Right atrium auricular region (tissue), 2 donors: ENCODE measurements around the gene PGM1. TPM values are rescaled to one million over a fixed set of nuclear protein-coding genes. Genes with fewer than 3 reads are reported as not detected.

Source experiments
- DNase-seq: peaks from one replicate; pipeline ENCODE4 v3.0.0-alpha.2; 2019; ENCODE audit warnings: low spot score
- H3K27ac ChIP-seq, 2 donors: fragments of 200-600 bp; sonication (generic); 1 replicate in 1 of 2; 2 replicates in 1 of 2; pipeline ENCODE4 v1.5.1; 2016 to 2019
- H3K27me3 ChIP-seq, 2 donors: fragments of 200-600 bp; sonication (generic); one replicate each; pipeline versions ENCODE4 v1.5.1 to v1.6.0; 2017 to 2019
- H3K36me3 ChIP-seq: fragments of 200-600 bp; sonication (generic); one replicate; pipeline ENCODE4 v1.5.1; 2016
- H3K4me1 ChIP-seq, 2 donors: fragments of 200-600 bp; sonication (generic); one replicate each; pipeline versions ENCODE4 v1.5.1 to v1.6.0; 2017 to 2019
- H3K4me3 ChIP-seq, 2 donors: fragments of 200-600 bp; sonication (generic); 1 replicate in 1 of 2; 2 replicates in 1 of 2; pipeline ENCODE4 v1.5.1; 2017 to 2019; ENCODE audit warnings: mild to moderate bottlenecking in 1 of 2, moderate library complexity in 1 of 2
- H3K9me3 ChIP-seq, 2 donors: fragments of 200-600 bp; sonication (generic); one replicate each; pipeline ENCODE4 v1.5.1; 2019
- total RNA-seq, 2 donors: library from RNA; depleted of rRNA; stranded (reverse); fragments of >200 nt; gene quantifications; one replicate each; pipeline ENCODE4 v1.1.0, GENCODE V29; 2016
- TF ChIP-seq, protein P1 (sequence below), 2 donors: fragments of 200-600 bp; sonication (generic); IDR thresholded peaks; one replicate each; pipeline ENCODE4 v1.5.1; 2019; ENCODE audit warnings: antibody characterized with exemption in 2 of 2

The PGM1 gene
- total RNA-seq, 2 donors from 2014 or later, result 171 to 258 TPM

- Histone ChIP-seq H3K4me1 (no peaks in the 10 kb centered on the region), H3K4me3 (no peak overlapping the region), H3K27me3 (no peaks in the 10 kb centered on the region), H3K27ac (no peak overlapping the region), H3K9me3 (no peaks in the 10 kb centered on the region), H3K36me3 (no peaks in the 10 kb centered on the region)
- no peak for DNase-seq
- TF ChIP-seq, protein P1, sequence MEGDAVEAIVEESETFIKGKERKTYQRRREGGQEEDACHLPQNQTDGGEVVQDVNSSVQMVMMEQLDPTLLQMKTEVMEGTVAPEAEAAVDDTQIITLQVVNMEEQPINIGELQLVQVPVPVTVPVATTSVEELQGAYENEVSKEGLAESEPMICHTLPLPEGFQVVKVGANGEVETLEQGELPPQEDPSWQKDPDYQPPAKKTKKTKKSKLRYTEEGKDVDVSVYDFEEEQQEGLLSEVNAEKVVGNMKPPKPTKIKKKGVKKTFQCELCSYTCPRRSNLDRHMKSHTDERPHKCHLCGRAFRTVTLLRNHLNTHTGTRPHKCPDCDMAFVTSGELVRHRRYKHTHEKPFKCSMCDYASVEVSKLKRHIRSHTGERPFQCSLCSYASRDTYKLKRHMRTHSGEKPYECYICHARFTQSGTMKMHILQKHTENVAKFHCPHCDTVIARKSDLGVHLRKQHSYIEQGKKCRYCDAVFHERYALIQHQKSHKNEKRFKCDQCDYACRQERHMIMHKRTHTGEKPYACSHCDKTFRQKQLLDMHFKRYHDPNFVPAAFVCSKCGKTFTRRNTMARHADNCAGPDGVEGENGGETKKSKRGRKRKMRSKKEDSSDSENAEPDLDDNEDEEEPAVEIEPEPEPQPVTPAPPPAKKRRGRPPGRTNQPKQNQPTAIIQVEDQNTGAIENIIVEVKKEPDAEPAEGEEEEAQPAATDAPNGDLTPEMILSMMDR (IDR thresholded peaks at IDR 0.05), result no peak
These were observed 90.5 kb downstream of the PGM1 start for GRCh38 chr1:63683759-63684158.

GRCh38 chr1:63686696-63687095, 93.5 kb downstream of the PGM1 start:
- DNase-seq, result no peak
- Histone ChIP-seq H3K9me3 (no peaks in the 10 kb centered on the region), H3K27me3 (no peaks in the 10 kb centered on the region), H3K4me1 (no peaks in the 10 kb centered on the region), H3K4me3 (no peak overlapping the region), H3K36me3 (no peaks in the 10 kb centered on the region), H3K27ac (no peak overlapping the region)
- TF ChIP-seq, protein P1 (IDR thresholded peaks at IDR 0.05), result no peak

GRCh38 chr1:63688302-63688890, 95.2 kb downstream of the PGM1 start:
- TF ChIP-seq, protein P1 (IDR thresholded peaks at IDR 0.05), result no peak
- Histone ChIP-seq H3K36me3 (no peaks in the 10 kb centered on the region), H3K4me3 (no peak overlapping the region), H3K9me3 (no peaks in the 10 kb centered on the region), H3K27me3 (no peaks in the 10 kb centered on the region), H3K27ac (no peak overlapping the region), H3K4me1 (peaks cover 0 to 3% of the 10 kb centered on the region in 2 donors)
- no peak for DNase-seq

GRCh38 chr1:63690966-63691700, 97.9 kb downstream of the PGM1 start:
- Histone ChIP-seq H3K27ac (no peak overlapping the region), H3K27me3 (no peaks in the 10 kb centered on the region), H3K9me3 (no peaks in the 10 kb centered on the region), H3K4me1 (peaks cover 0 to 3% of the 10 kb centered on the region in 2 donors), H3K36me3 (no peaks in the 10 kb centered on the region), H3K4me3 (no peak overlapping the region)
- no peak for DNase-seq
- TF ChIP-seq, protein P1 (IDR thresholded peaks at IDR 0.05), result no peak

DNA sequence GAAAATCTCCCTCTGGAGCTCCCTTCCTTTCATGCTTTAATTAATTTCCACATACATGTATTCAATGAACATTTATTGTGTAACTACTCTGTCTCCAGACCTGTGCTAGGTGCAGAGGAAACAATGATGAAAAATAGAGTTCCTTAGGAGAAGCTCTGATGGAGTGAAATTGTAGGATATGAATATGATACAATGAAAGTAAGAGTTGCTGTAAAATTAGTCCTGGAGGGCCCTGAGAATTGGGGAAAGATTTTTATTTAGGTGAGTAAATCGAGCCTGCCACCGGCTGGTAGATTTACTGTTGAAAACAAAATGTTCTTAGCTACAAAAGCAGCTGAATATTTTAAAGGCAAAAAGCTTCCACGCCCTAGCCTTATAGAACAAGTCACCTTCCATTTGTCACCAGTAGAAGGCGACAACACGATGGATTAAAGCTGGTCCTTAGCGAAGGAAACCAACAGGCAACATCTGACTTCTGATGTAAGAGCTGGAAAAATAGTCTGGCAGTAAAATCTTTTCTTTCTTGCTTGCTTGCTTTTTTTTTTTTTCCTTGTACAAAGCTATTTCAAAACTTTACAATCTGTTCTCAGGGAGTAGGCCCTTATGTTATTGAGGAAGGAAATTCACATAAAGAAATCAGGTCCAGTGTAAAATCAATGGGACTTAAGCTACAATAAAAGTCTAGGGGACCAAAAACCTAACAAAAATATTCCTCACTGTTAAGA, 98.7 kb downstream of the PGM1 start:
- H3K4me1 ChIP-seq, result peaks cover 0 to 3% of the 10 kb centered on the region in 2 donors
- DNase-seq, result peak; percentile 71
- H3K9me3 ChIP-seq, result no peaks in the 10 kb centered on the region
- TF ChIP-seq, protein P1 (IDR thresholded peaks at IDR 0.05), result peak; percentile 55 to 82
- peak overlapping the region in 1 of 2 donors; percentile 53 for H3K27ac ChIP-seq
- H3K36me3 ChIP-seq, result no peaks in the 10 kb centered on the region
- H3K4me3 ChIP-seq, result no peak overlapping the region
- no peaks in the 10 kb centered on the region for H3K27me3 ChIP-seq
